GM23338 (cell line): ENCODE measurements around the gene GPR183.

ENCODE experiments used
- CREB1 ChIP-seq: fragments of 250-450 bp; sonication (Bioruptor Pico); IDR thresholded peaks from 2 replicates; pipeline ENCODE4 v1.5.0; 2020; ENCODE audit warnings: low read depth, mild to moderate bottlenecking, moderate library complexity
- EZH2 ChIP-seq: fragments of 200-600 bp; sonication (generic); IDR thresholded peaks from one replicate; pipeline ENCODE4 v1.8.0; 2017; ENCODE audit warnings: antibody characterized with exemption, mild to moderate bottlenecking, low read depth; ENCODE audit not compliant: unreplicated experiment
- EZH2phosphoT487 ChIP-seq: fragments of 200-600 bp; sonication (generic); IDR thresholded peaks from one replicate; pipeline ENCODE4 v1.8.1; 2018; ENCODE audit warnings: antibody characterized with exemption; ENCODE audit not compliant: unreplicated experiment
- JUNB ChIP-seq: IDR thresholded peaks from one replicate; pipeline ENCODE4 v1.6.1; 2016; ENCODE audit warnings: antibody characterized with exemption; ENCODE audit not compliant: unreplicated experiment
- POLR2AphosphoS5 ChIP-seq: IDR thresholded peaks from 2 replicates; pipeline ENCODE4 v1.6.1; 2016; ENCODE audit warnings: antibody characterized with exemption, low read depth
- TF ChIP-seq, protein P1 (sequence below): IDR thresholded peaks from one replicate; pipeline ENCODE4 v1.6.1; 2018; ENCODE audit warnings: antibody characterized with exemption; ENCODE audit not compliant: unreplicated experiment
- TF ChIP-seq, protein P2 (sequence below), 2 experiments: fragments of 200-600 bp in 1 of 2; sonication (generic) in 1 of 2; conservative IDR thresholded peaks; 2 replicates each; pipeline versions ENCODE4 v1.5.1 to v1.6.1; 2016 to 2017; ENCODE audit warnings: antibody characterized with exemption in 2 of 2, low read depth in 2 of 2, mild to moderate bottlenecking in 2 of 2, moderate library complexity in 1 of 2
- TF ChIP-seq, protein P3 (sequence below): IDR thresholded peaks from 2 replicates; pipeline ENCODE4 v1.6.1; 2016; ENCODE audit warnings: antibody characterized with exemption
- TF ChIP-seq, protein P4 (sequence below): fragments of 250-450 bp; sonication (Bioruptor Pico); IDR thresholded peaks from 2 replicates; pipeline ENCODE4 v1.5.0; 2020; ENCODE audit warnings: mild to moderate bottlenecking, moderate library complexity

DNA sequence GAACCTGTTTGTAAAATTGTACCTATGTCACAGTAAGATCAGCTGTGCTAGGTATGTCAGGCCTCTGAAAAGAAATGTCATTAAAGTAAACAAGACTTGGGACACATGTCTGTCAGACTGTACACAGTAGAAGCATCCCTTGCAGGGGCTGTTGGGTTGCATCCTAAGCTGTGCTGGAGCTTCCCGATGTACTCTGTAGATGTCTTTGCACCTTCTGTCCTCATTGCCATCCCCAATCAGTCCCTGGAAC, 48.7 kb upstream of the GPR183 start:
- TF ChIP-seq POLR2AphosphoS5 (no peak), EZH2phosphoT487 (no peak), JUNB (no peak), EZH2 (no peak), CREB1 (CRISPR knock-in tag) (no peak)
- TF ChIP-seq, protein P1, sequence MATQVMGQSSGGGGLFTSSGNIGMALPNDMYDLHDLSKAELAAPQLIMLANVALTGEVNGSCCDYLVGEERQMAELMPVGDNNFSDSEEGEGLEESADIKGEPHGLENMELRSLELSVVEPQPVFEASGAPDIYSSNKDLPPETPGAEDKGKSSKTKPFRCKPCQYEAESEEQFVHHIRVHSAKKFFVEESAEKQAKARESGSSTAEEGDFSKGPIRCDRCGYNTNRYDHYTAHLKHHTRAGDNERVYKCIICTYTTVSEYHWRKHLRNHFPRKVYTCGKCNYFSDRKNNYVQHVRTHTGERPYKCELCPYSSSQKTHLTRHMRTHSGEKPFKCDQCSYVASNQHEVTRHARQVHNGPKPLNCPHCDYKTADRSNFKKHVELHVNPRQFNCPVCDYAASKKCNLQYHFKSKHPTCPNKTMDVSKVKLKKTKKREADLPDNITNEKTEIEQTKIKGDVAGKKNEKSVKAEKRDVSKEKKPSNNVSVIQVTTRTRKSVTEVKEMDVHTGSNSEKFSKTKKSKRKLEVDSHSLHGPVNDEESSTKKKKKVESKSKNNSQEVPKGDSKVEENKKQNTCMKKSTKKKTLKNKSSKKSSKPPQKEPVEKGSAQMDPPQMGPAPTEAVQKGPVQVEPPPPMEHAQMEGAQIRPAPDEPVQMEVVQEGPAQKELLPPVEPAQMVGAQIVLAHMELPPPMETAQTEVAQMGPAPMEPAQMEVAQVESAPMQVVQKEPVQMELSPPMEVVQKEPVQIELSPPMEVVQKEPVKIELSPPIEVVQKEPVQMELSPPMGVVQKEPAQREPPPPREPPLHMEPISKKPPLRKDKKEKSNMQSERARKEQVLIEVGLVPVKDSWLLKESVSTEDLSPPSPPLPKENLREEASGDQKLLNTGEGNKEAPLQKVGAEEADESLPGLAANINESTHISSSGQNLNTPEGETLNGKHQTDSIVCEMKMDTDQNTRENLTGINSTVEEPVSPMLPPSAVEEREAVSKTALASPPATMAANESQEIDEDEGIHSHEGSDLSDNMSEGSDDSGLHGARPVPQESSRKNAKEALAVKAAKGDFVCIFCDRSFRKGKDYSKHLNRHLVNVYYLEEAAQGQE: no peak
- TF ChIP-seq, protein P2, sequence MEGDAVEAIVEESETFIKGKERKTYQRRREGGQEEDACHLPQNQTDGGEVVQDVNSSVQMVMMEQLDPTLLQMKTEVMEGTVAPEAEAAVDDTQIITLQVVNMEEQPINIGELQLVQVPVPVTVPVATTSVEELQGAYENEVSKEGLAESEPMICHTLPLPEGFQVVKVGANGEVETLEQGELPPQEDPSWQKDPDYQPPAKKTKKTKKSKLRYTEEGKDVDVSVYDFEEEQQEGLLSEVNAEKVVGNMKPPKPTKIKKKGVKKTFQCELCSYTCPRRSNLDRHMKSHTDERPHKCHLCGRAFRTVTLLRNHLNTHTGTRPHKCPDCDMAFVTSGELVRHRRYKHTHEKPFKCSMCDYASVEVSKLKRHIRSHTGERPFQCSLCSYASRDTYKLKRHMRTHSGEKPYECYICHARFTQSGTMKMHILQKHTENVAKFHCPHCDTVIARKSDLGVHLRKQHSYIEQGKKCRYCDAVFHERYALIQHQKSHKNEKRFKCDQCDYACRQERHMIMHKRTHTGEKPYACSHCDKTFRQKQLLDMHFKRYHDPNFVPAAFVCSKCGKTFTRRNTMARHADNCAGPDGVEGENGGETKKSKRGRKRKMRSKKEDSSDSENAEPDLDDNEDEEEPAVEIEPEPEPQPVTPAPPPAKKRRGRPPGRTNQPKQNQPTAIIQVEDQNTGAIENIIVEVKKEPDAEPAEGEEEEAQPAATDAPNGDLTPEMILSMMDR (conservative IDR thresholded peaks at IDR 0.05; ENCODE audit: low read depth in 2 of 2): no peak
- TF ChIP-seq, protein P3, sequence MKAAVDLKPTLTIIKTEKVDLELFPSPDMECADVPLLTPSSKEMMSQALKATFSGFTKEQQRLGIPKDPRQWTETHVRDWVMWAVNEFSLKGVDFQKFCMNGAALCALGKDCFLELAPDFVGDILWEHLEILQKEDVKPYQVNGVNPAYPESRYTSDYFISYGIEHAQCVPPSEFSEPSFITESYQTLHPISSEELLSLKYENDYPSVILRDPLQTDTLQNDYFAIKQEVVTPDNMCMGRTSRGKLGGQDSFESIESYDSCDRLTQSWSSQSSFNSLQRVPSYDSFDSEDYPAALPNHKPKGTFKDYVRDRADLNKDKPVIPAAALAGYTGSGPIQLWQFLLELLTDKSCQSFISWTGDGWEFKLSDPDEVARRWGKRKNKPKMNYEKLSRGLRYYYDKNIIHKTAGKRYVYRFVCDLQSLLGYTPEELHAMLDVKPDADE: no peak
- TF ChIP-seq, protein P4, sequence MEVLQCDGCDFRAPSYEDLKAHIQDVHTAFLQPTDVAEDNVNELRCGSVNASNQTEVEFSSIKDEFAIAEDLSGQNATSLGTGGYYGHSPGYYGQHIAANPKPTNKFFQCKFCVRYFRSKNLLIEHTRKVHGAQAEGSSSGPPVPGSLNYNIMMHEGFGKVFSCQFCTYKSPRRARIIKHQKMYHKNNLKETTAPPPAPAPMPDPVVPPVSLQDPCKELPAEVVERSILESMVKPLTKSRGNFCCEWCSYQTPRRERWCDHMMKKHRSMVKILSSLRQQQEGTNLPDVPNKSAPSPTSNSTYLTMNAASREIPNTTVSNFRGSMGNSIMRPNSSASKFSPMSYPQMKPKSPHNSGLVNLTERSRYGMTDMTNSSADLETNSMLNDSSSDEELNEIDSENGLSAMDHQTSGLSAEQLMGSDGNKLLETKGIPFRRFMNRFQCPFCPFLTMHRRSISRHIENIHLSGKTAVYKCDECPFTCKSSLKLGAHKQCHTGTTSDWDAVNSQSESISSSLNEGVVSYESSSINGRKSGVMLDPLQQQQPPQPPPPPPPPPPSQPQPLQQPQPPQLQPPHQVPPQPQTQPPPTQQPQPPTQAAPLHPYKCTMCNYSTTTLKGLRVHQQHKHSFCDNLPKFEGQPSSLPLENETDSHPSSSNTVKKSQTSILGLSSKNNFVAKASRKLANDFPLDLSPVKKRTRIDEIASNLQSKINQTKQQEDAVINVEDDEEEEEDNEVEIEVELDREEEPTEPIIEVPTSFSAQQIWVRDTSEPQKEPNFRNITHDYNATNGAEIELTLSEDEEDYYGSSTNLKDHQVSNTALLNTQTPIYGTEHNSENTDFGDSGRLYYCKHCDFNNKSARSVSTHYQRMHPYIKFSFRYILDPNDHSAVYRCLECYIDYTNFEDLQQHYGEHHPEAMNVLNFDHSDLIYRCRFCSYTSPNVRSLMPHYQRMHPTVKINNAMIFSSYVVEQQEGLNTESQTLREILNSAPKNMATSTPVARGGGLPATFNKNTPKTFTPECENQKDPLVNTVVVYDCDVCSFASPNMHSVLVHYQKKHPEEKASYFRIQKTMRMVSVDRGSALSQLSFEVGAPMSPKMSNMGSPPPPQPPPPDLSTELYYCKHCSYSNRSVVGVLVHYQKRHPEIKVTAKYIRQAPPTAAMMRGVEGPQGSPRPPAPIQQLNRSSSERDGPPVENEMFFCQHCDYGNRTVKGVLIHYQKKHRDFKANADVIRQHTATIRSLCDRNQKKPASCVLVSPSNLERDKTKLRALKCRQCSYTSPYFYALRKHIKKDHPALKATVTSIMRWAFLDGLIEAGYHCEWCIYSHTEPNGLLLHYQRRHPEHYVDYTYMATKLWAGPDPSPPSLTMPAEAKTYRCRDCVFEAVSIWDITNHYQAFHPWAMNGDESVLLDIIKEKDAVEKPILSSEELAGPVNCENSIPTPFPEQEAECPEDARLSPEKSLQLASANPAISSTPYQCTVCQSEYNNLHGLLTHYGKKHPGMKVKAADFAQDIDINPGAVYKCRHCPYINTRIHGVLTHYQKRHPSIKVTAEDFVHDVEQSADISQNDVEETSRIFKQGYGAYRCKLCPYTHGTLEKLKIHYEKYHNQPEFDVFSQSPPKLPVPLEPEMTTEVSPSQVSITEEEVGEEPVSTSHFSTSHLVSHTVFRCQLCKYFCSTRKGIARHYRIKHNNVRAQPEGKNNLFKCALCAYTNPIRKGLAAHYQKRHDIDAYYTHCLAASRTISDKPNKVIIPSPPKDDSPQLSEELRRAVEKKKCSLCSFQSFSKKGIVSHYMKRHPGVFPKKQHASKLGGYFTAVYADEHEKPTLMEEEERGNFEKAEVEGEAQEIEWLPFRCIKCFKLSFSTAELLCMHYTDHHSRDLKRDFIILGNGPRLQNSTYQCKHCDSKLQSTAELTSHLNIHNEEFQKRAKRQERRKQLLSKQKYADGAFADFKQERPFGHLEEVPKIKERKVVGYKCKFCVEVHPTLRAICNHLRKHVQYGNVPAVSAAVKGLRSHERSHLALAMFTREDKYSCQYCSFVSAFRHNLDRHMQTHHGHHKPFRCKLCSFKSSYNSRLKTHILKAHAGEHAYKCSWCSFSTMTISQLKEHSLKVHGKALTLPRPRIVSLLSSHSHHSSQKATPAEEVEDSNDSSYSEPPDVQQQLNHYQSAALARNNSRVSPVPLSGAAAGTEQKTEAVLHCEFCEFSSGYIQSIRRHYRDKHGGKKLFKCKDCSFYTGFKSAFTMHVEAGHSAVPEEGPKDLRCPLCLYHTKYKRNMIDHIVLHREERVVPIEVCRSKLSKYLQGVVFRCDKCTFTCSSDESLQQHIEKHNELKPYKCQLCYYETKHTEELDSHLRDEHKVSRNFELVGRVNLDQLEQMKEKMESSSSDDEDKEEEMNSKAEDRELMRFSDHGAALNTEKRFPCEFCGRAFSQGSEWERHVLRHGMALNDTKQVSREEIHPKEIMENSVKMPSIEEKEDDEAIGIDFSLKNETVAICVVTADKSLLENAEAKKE (CRISPR knock-in tag): no peak
